ENCODE results near the gene AHRR. TPM values are rescaled to one million over a fixed set of nuclear protein-coding genes. Genes with fewer than 3 reads are reported as not detected.

AHRR gene
- total RNA-seq, 1 experiment from 2014 or later: 1.9 TPM

- TF ChIP-seq CTCF (conservative IDR thresholded peaks at IDR 0.05; ENCODE audit: low read depth, low read length): no peak
- no peak for TF ChIP-seq EZH2 (IDR thresholded peaks at IDR 0.05; ENCODE audit: low read length, unreplicated experiment)
- TF ChIP-seq EZH2phosphoT487 (IDR thresholded peaks at IDR 0.05; ENCODE audit: borderline replicate concordance, low read length): no peak
- H3K9me2 ChIP-seq (replicated peaks; ENCODE audit: low read length): no peaks in the 10 kb centered on the region
- H3K79me2 ChIP-seq (ENCODE audit: low read length): peaks cover 28% of the 10 kb centered on the region
- H3K4me1 ChIP-seq (ENCODE audit: insufficient read depth, low read length): peaks cover 21% of the 10 kb centered on the region
- H3K27me3 ChIP-seq (ENCODE audit: low read length): no peaks in the 10 kb centered on the region
- H3K9ac ChIP-seq (ENCODE audit: low read length): no peak overlapping the region
- no peak for DNase-seq
- no TSS peak for BruUV-seq (replicated peaks)
- ChIA-PET POLR2A (ENCODE audit: unreplicated experiment) (no interaction called here), CTCF (interaction anchor here (0.6 kb wide), 1 partner anchor 11 kb away, joined by 3 read pairs; no protein-coding TSS in a partner anchor)
- H2AFZ ChIP-seq (ENCODE audit: low read length): no peak overlapping the region
- H3K27ac ChIP-seq (ENCODE audit: low read length): no peak overlapping the region
- intact Hi-C loops (cut with micrococcal nuclease): no loop called here
- H4K20me1 ChIP-seq (ENCODE audit: low read length): no peaks in the 10 kb centered on the region
- no peak for ATAC-seq
- H3K4me3 ChIP-seq (ENCODE audit: low read length): no peak overlapping the region
- H3K36me3 ChIP-seq (ENCODE audit: low read depth, low read length): peaks cover 40% of the 10 kb centered on the region; the same call in 1 of the 2 replicates
- no peaks in the 10 kb centered on the region for H3F3A ChIP-seq (ENCODE audit: low read length, unreplicated experiment)
- H3K9me3 ChIP-seq (ENCODE audit: low read length): no peaks in the 10 kb centered on the region
- no peak overlapping the region for H3K4me2 ChIP-seq (ENCODE audit: low read length)
Observed at GRCh38 chr5:462051-462481, 140.6 kb downstream of the AHRR start.

- ChIA-PET POLR2A (ENCODE audit: unreplicated experiment) (no interaction called here), CTCF (no interaction called here)
- peaks cover 13% of the 10 kb centered on the region for H3K4me1 ChIP-seq (ENCODE audit: insufficient read depth, low read length)
- H3K4me3 ChIP-seq (ENCODE audit: low read length): no peak overlapping the region
- H3K9me3 ChIP-seq (ENCODE audit: low read length): no peaks in the 10 kb centered on the region
- TF ChIP-seq CTCF (conservative IDR thresholded peaks at IDR 0.05; ENCODE audit: low read depth, low read length) (no peak), EZH2phosphoT487 (IDR thresholded peaks at IDR 0.05; ENCODE audit: borderline replicate concordance, low read length) (no peak), EZH2 (IDR thresholded peaks at IDR 0.05; ENCODE audit: low read length, unreplicated experiment) (no peak)
- ATAC-seq (no peak), DNase-seq (no peak)
- H3K36me3 ChIP-seq (ENCODE audit: low read depth, low read length): peaks cover 27% of the 10 kb centered on the region; the same call in 1 of the 2 replicates
- H3K27me3 ChIP-seq (ENCODE audit: low read length): no peaks in the 10 kb centered on the region
- no peak overlapping the region for H3K27ac ChIP-seq (ENCODE audit: low read length)
- H3K9me2 ChIP-seq (replicated peaks; ENCODE audit: low read length): no peaks in the 10 kb centered on the region
- H2AFZ ChIP-seq (ENCODE audit: low read length): no peak overlapping the region
- intact Hi-C loops (cut with micrococcal nuclease): no loop called here
- no peaks in the 10 kb centered on the region for H4K20me1 ChIP-seq (ENCODE audit: low read length)
- no peak overlapping the region for H3K9ac ChIP-seq (ENCODE audit: low read length)
- H3K79me2 ChIP-seq (ENCODE audit: low read length): peaks cover 16% of the 10 kb centered on the region; the same call in 1 of the 2 replicates
- no peaks in the 10 kb centered on the region for H3F3A ChIP-seq (ENCODE audit: low read length, unreplicated experiment)
- no TSS peak for BruUV-seq (replicated peaks)
- H3K4me2 ChIP-seq (ENCODE audit: low read length): no peak overlapping the region
Observed at GRCh38 chr5:463301-463700, 141.8 kb downstream of the AHRR start.

GRCh38 chr5:463952-464351, 142.4 kb downstream of the AHRR start:
- Histone ChIP-seq H3K79me2 (ENCODE audit: low read length) (peaks cover 12% of the 10 kb centered on the region; the same call in 1 of the 2 replicates), H3K27ac (ENCODE audit: low read length) (no peak overlapping the region), H3K4me3 (ENCODE audit: low read length) (no peak overlapping the region), H3K4me2 (ENCODE audit: low read length) (no peak overlapping the region), H3F3A (ENCODE audit: low read length, unreplicated experiment) (no peaks in the 10 kb centered on the region), H4K20me1 (ENCODE audit: low read length) (no peaks in the 10 kb centered on the region), H3K9me3 (ENCODE audit: low read length) (no peaks in the 10 kb centered on the region), H3K27me3 (ENCODE audit: low read length) (no peaks in the 10 kb centered on the region), H3K4me1 (ENCODE audit: insufficient read depth, low read length) (peaks cover 7% of the 10 kb centered on the region), H3K9me2 (replicated peaks; ENCODE audit: low read length) (no peaks in the 10 kb centered on the region), H3K9ac (ENCODE audit: low read length) (no peak overlapping the region), H2AFZ (ENCODE audit: low read length) (no peak overlapping the region), H3K36me3 (ENCODE audit: low read depth, low read length) (peaks cover 27% of the 10 kb centered on the region; the same call in 1 of the 2 replicates)
- ATAC-seq (no peak), DNase-seq (no peak)
- ChIA-PET CTCF (no interaction called here), POLR2A (ENCODE audit: unreplicated experiment) (no interaction called here)
- TF ChIP-seq EZH2phosphoT487 (IDR thresholded peaks at IDR 0.05; ENCODE audit: borderline replicate concordance, low read length) (no peak), CTCF (conservative IDR thresholded peaks at IDR 0.05; ENCODE audit: low read depth, low read length) (no peak), EZH2 (IDR thresholded peaks at IDR 0.05; ENCODE audit: low read length, unreplicated experiment) (no peak)
- BruUV-seq (replicated peaks): no TSS peak
- intact Hi-C loops (cut with micrococcal nuclease): no loop called here
